Measurements from ENCODE around the gene NDUFV2.
"Not testable (repeated sequence)": the region's sequence is repeated elsewhere in the genome, so short reads cannot be mapped to it uniquely, and the experiment has no call there.

Gene NDUFV2

DNA sequence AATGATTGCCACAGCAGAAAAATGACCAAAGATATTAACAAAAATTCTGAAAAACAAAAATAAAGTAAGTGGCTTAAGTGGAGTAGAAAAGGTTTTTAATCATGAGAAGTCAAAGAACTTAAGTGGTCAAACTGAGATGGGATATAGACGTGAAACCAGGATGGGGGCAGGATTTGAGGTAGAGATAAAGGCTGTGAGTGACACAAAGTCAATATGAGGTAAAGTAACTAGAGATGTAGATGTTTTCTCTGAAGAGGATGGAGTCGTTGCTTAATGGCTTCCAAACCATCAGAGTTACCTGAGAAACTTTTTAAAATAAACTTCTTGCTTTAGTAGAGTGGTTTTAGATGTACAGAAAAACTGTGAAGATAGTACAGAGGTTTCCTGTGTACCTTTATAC, 55.3 kb downstream of the NDUFV2 start:
- no peak for DNase-seq

DNA sequence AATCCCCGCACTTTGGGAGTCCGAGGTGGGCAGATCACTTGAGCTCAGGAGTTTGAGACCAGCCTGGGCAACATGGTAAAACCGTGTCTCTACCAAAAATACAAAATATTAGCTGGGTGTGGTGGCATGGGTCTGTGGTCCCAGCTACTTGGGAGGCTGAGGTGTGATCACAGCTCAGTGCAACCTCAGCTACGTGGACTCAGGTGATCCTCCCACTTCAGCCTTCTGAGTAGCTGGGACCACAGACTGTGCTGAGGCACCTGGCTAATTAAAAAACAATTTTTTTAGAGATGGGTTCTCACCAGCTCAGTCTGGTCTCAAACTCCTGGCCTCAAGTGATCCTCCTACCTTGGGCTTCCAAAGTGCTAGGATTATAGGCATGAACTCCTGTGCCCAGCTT, 57.5 kb downstream of the NDUFV2 start:
- DNase-seq: no peak

GRCh38 chr18:9162663-9163062, 60.2 kb downstream of the NDUFV2 start:
- DNase-seq: not testable (repeated sequence)

- DNase-seq: not testable (repeated sequence)
Observed at GRCh38 chr18:9164149-9164548, 61.6 kb downstream of the NDUFV2 start.

DNA sequence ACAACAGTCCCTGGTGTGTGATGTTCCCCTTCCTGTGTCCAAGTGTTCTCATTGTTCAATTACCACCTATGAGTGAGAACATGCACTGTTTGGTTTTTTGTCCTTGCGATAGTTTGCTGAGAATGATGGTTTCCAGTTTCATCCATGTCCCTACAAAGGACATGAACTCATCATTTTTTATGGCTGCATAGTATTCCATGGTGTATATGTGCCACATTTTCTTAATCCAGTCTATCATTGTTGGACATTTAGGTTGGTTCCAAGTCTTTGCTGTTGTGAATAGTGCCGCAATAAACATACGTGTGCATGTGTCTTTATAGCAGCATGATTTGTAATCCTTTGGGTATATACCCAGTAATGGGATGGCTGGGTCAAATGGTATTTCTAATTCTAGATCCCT, 63.4 kb downstream of the NDUFV2 start:
- DNase-seq: not testable (repeated sequence)

DNA sequence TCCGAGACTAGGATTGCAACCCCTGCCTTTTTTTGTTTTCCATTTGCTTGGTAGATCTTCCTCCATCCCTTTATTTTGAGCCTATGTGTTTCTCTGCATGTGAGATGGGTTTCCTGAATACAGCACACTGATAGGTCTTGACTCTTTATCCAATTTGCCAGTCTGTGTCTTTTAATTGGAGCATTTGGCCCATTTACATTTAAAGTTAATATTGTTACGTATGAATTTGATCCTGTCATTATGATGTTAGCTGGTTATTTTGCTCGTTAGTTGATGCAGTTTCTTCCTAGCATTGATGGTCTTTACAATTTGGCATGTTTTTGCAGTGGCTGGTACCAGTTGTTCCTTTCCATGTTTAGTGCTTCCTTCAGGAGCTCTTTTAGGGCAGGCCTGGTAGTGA, 67.0 kb downstream of the NDUFV2 start:
- DNase-seq: not testable (repeated sequence)

DNA sequence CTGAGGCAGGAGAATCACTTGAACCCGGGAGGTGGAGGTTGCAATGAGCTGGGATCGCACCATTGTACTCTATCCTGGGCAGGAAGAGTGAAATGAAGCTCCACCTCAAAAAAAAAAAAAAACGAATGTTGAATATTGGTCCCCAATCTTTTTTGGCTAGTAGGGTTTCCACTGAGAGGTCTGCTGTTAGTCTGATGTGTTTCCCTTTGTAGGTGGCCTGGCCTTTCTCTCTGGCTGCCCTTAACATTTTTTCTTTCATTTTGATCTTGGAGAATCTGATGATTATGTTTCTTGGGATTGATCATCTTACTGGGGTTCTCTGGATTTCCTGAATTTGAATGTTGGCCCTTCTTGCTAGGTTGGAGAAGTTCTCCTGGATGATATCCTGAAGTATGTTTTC, 69.4 kb downstream of the NDUFV2 start:
- DNase-seq: not testable (repeated sequence)

- no peak for DNase-seq
Observed at GRCh38 chr18:9172506-9173127, 70.1 kb downstream of the NDUFV2 start.

GRCh38 chr18:9173770-9174233, 71.3 kb downstream of the NDUFV2 start:
- DNase-seq: no peak

- DNase-seq: no peak
Observed at GRCh38 chr18:9174302-9174701, 71.8 kb downstream of the NDUFV2 start.

GRCh38 chr18:9175115-9175514, 72.6 kb downstream of the NDUFV2 start:
- no peak for DNase-seq

DNA sequence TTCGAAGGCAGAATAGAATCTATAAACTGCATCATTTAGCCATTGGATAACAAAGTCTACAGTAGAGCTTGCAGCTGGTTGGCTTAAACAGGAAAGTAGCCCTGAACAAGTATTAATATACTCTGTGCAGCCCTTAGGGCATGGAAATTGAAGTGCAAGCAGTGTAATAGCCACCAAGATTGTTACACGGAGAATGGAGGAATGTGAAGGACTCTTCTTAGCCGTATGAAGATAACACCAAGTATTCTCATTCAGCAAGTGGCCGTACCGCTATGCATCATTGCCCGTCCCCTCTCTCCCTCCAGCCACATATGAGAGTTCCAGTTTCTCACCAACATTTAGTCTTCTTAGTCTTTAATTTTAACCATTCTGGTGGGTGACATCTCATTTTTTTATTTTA, 74.5 kb downstream of the NDUFV2 start:
- DNase-seq: no peak

GRCh38 chr18:9177466-9177865, 75.0 kb downstream of the NDUFV2 start:
- no peak for DNase-seq

DNA sequence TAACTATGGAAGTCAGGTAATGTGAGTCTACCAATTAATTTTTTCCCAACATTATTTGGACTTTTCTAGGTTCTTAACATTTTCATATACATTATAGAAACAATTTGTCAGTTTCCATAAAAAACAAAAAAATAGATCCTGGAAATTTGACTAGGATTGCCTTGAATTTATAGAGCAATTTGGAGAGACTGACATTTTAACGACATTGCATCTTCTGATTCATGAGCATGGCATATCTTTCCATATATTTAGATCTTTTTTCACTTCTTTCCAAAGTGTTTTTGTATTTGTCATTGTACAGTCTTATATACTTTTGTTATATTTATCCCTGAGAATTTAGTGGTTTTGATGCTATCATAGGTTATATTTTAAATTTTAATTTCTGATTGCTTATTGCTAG, 76.1 kb downstream of the NDUFV2 start:
- no peak for DNase-seq

GRCh38 chr18:9181275-9181674, 78.8 kb downstream of the NDUFV2 start:
- DNase-seq: no peak

- no peak for DNase-seq
Observed at GRCh38 chr18:9182852-9183399, 80.4 kb downstream of the NDUFV2 start.
